Neural progenitor cell (in vitro differentiated cells): Measurements from ENCODE around the gene MOGAT1. TPM values are rescaled to one million over a fixed set of nuclear protein-coding genes. Genes with fewer than 3 reads are reported as not detected.

Experiments
- DNase-seq: peaks from one replicate; pipeline ENCODE4 v3.0.0-alpha.2; 2016; ENCODE audit warnings: low spot score
- H2AFZ ChIP-seq: fragments of 200-600 bp; sonication (generic); replicated peaks from 2 replicates; pipeline ENCODE4 v1.6.1; 2016; ENCODE audit warnings: antibody characterized with exemption
- H3F3A ChIP-seq: fragments of 200-600 bp; sonication (generic); 2 replicates; pipeline ENCODE4 v1.6.1; 2016; ENCODE audit warnings: antibody characterized with exemption, low read depth
- H3K27ac ChIP-seq: fragments of 200-600 bp; sonication (generic); 2 replicates; pipeline ENCODE4 v1.5.1; 2016; ENCODE audit warnings: mild to moderate bottlenecking
- H3K27me3 ChIP-seq: fragments of 200-600 bp; sonication (generic); 2 replicates; pipeline ENCODE4 v1.6.1; 2016; ENCODE audit warnings: mild to moderate bottlenecking, moderate library complexity
- H3K36me3 ChIP-seq: fragments of 200-600 bp; sonication (generic); 2 replicates; pipeline ENCODE4 v1.5.1; 2016
- H3K4me1 ChIP-seq: fragments of 200-600 bp; sonication (generic); 2 replicates; pipeline ENCODE4 v1.6.1; 2016; ENCODE audit warnings: mixed run types
- H3K4me2 ChIP-seq: fragments of 200-600 bp; sonication (generic); 2 replicates; pipeline ENCODE4 v1.6.1; 2016
- H3K4me3 ChIP-seq: fragments of 200-600 bp; sonication (generic); 2 replicates; pipeline ENCODE4 v1.5.1; 2016
- H3K79me2 ChIP-seq: fragments of 200-600 bp; sonication (generic); 2 replicates; pipeline ENCODE4 v1.6.1; 2016; ENCODE audit warnings: low read depth
- H3K9ac ChIP-seq: fragments of 200-600 bp; sonication (generic); 2 replicates; pipeline ENCODE4 v1.6.1; 2016
- H3K9me3 ChIP-seq: fragments of 200-600 bp; sonication (generic); 2 replicates; pipeline ENCODE4 v1.5.1; 2016; ENCODE audit warnings: low read depth
- H4K20me1 ChIP-seq: fragments of 200-600 bp; sonication (generic); 2 replicates; pipeline ENCODE4 v1.6.1; 2016; ENCODE audit warnings: low read depth
- H3K27ac Mint-ChIP-seq: 3 replicates; pipeline ENCODE4 v1.8.0; 2021; ENCODE audit warnings: mixed read lengths
- H3K27me3 Mint-ChIP-seq: 2 replicates; pipeline ENCODE4 v1.8.0; 2022; ENCODE audit warnings: low read depth, mild to moderate bottlenecking, inconsistent platforms, moderate library complexity, mixed read lengths; ENCODE audit not compliant: insufficient read depth
- H3K36me3 Mint-ChIP-seq: 3 replicates; pipeline ENCODE4 v1.8.0; 2021; ENCODE audit warnings: mixed read lengths
- H3K4me1 Mint-ChIP-seq: 3 replicates; pipeline ENCODE4 v1.8.0; 2021; ENCODE audit warnings: mixed read lengths
- H3K4me3 Mint-ChIP-seq: 3 replicates; pipeline ENCODE4 v1.8.0; 2021; ENCODE audit warnings: mild to moderate bottlenecking, moderate library complexity, mixed read lengths
- H3K9me3 Mint-ChIP-seq: 3 replicates; pipeline ENCODE4 v1.8.0; 2020; ENCODE audit warnings: mixed read lengths
- EZH2 ChIP-seq: fragments of 200-600 bp; sonication (generic); IDR thresholded peaks from 2 replicates; pipeline ENCODE4 v1.6.1; 2017; ENCODE audit warnings: antibody characterized with exemption, mild to moderate bottlenecking, moderate library complexity
- EZH2phosphoT487 ChIP-seq: fragments of 200-600 bp; sonication (generic); IDR thresholded peaks from 2 replicates; pipeline ENCODE4 v1.6.1; 2017; ENCODE audit warnings: antibody characterized with exemption
- total RNA-seq: library from RNA; depleted of rRNA; stranded (reverse); fragments of >200 nt; gene quantifications from 2 replicates; pipeline ENCODE4 v1.2.3, GENCODE V29; 2015; ENCODE audit warnings: low replicate concordance
- TF ChIP-seq, protein P1 (sequence below): fragments of 200-600 bp; sonication (generic); IDR thresholded peaks from 2 replicates; pipeline ENCODE4 v1.5.1; 2017; ENCODE audit warnings: antibody characterized with exemption, mild to moderate bottlenecking

MOGAT1 gene, protein sequence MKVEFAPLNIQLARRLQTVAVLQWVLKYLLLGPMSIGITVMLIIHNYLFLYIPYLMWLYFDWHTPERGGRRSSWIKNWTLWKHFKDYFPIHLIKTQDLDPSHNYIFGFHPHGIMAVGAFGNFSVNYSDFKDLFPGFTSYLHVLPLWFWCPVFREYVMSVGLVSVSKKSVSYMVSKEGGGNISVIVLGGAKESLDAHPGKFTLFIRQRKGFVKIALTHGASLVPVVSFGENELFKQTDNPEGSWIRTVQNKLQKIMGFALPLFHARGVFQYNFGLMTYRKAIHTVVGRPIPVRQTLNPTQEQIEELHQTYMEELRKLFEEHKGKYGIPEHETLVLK
- total RNA-seq: 0.62 and 2.0 TPM in 2 replicates

DNA sequence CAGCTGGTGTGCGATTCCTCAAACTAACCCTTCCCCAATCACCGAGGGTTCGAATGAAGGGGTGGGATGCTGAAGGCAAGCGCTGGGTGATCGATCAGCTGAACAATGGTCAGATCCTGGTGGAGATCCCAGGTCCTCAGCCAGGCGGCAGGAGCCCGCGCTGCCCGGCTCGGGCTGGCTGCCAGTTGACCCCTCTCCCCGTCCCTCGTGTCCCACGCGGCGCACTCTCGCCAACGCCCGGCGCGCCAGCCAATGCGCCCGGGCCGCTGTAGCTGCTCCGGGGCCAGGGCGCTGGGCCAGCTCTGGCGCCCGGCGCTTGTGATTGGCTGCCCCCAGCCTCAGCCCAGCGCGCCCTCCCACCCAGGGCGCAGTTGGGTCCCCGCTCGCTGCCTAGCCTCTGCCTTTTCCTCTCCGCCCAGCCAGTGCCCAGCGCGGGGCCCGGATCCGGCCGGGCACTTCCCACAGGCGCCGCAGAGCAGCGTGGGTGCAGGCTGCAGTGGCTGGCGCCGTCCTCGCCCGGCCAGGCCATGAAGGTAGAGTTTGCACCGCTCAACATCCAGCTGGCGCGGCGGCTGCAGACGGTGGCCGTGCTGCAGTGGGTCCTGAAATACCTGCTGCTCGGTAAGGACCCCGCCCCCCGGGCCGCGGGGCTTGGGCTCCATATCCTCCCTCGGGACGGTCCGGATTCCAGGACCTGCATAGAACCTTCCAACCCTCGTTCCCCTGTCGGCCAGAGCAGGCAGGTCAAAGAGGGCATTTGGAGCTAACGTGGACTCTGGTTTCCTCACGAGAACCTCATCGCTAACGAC is at the start of gene MOGAT1:
MOGAT1 (plus strand) TSS at position 400 of the 809 bp plus-strand sequence; CDS start at position 528, 128 bp downstream.
- Histone ChIP-seq H3K36me3 (no peaks in the 10 kb centered on the region), H3K4me2 (peak within 1 kb of the TSS; percentile 84), H3K9me3 (no peaks in the 10 kb centered on the region), H3K9ac (no peak within 1 kb of the TSS), H3K79me2 (no peaks in the 10 kb centered on the region), H3K27ac (no peak within 1 kb of the TSS), H2AFZ (peak within 1 kb of the TSS; percentile 97), H4K20me1 (no peaks in the 10 kb centered on the region), H3K27me3 (peaks cover 59% of the 10 kb centered on the region), H3F3A (peaks cover 6% of the 10 kb centered on the region), H3K4me1 (peaks cover 5% of the 10 kb centered on the region), H3K4me3 (peak within 1 kb of the TSS; percentile 56)
- H3K9me3 Mint-ChIP-seq: no peaks in the 10 kb centered on the region
- H3K4me1 Mint-ChIP-seq: peaks cover 17% of the 10 kb centered on the region
- H3K36me3 Mint-ChIP-seq: no peaks in the 10 kb centered on the region
- TF ChIP-seq, protein P1, sequence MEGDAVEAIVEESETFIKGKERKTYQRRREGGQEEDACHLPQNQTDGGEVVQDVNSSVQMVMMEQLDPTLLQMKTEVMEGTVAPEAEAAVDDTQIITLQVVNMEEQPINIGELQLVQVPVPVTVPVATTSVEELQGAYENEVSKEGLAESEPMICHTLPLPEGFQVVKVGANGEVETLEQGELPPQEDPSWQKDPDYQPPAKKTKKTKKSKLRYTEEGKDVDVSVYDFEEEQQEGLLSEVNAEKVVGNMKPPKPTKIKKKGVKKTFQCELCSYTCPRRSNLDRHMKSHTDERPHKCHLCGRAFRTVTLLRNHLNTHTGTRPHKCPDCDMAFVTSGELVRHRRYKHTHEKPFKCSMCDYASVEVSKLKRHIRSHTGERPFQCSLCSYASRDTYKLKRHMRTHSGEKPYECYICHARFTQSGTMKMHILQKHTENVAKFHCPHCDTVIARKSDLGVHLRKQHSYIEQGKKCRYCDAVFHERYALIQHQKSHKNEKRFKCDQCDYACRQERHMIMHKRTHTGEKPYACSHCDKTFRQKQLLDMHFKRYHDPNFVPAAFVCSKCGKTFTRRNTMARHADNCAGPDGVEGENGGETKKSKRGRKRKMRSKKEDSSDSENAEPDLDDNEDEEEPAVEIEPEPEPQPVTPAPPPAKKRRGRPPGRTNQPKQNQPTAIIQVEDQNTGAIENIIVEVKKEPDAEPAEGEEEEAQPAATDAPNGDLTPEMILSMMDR: peak; percentile 22
- TF ChIP-seq EZH2: no peak
- peak; percentile 58 for TF ChIP-seq EZH2phosphoT487
- no peak within 1 kb of the TSS for H3K27ac Mint-ChIP-seq
- peak; percentile 77 for DNase-seq
- peaks cover 25% of the 10 kb centered on the region for H3K27me3 Mint-ChIP-seq
- peak within 1 kb of the TSS; percentile 71 for H3K4me3 Mint-ChIP-seq

DNA sequence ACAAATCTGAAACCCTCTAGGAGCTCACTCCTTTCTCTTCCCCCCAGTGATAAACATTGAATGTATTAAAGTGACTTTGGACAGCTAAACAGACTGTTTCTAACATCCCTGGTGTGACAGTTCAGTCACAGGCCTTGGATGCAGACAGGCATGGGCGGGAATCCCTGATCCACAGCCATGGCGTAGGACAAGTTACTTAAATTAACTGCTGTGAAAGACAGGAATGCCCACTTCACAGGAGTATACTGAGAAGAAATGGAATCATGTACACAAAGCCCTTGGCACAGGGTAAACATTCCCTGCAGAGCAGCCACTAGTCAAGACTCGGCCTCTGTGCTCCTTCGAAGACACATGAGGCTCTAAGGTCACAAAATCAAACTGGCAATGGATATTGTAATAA is 49.6 kb upstream of the MOGAT1 start:
- Mint-ChIP-seq H3K4me3 (no peak overlapping the region), H3K36me3 (peaks cover 16% of the 10 kb centered on the region), H3K27ac (no peak overlapping the region), H3K27me3 (peaks cover 3% of the 10 kb centered on the region), H3K4me1 (no peaks in the 10 kb centered on the region), H3K9me3 (no peaks in the 10 kb centered on the region)
- Histone ChIP-seq H3F3A (peaks cover 4% of the 10 kb centered on the region), H3K27ac (no peak overlapping the region), H3K27me3 (no peaks in the 10 kb centered on the region), H3K4me3 (no peak overlapping the region), H3K4me2 (no peak overlapping the region), H2AFZ (no peak overlapping the region), H3K79me2 (no peaks in the 10 kb centered on the region), H3K9me3 (no peaks in the 10 kb centered on the region), H3K4me1 (no peaks in the 10 kb centered on the region), H4K20me1 (no peaks in the 10 kb centered on the region), H3K36me3 (peaks cover 9% of the 10 kb centered on the region), H3K9ac (no peak overlapping the region)
- DNase-seq: no peak
- no peak for TF ChIP-seq EZH2phosphoT487
- TF ChIP-seq, protein P1: no peak

DNA sequence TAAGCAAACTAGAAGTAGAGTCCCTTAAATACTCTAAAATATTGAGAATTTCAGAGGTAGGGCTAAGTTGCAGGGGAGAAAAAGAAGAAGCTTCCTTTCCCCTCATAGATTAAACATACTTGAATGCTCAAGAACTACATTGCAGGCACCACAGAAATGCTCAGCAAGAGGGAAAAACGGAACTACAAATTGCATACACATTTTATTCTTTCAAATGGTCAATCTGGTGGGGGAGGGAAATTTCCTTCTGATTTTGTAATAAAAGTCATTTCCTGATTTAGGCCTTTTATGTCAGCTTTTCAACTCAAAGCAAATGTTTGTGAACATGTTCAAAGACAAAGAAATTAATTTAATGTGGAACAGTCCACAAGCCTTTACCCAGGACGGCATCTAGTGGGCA is 48.5 kb upstream of the MOGAT1 start:
- Histone ChIP-seq H3K4me1 (no peaks in the 10 kb centered on the region), H3K27ac (no peak overlapping the region), H3K9ac (no peak overlapping the region), H3K36me3 (peaks cover 19% of the 10 kb centered on the region), H3K27me3 (no peaks in the 10 kb centered on the region), H2AFZ (no peak overlapping the region), H3K9me3 (no peaks in the 10 kb centered on the region), H3K4me3 (no peak overlapping the region), H3F3A (peaks cover 4% of the 10 kb centered on the region), H4K20me1 (no peaks in the 10 kb centered on the region), H3K4me2 (no peak overlapping the region), H3K79me2 (no peaks in the 10 kb centered on the region)
- TF ChIP-seq, protein P1: no peak
- TF ChIP-seq EZH2 (no peak), EZH2phosphoT487 (no peak)
- Mint-ChIP-seq H3K4me3 (no peak overlapping the region), H3K27me3 (peaks cover 3% of the 10 kb centered on the region), H3K27ac (no peak overlapping the region), H3K36me3 (peaks cover 23% of the 10 kb centered on the region), H3K4me1 (no peaks in the 10 kb centered on the region), H3K9me3 (no peaks in the 10 kb centered on the region)
- DNase-seq: no peak
